Activated T-helper 1 cell treated with anti-CD3 and anti-CD28 coated beads, Interleukin-2, amount 50 U/mL, for 16 hours (primary cell): ENCODE data around the gene TTC28.
A peak's percentile ranks its signal among the peaks of the same experiment; 100 is the strongest.

Experiments used
- DNase-seq, 2 donors: peaks; one replicate each; pipeline ENCODE4 v3.0.0-alpha.2; 2020; ENCODE audit warnings: low read depth in 1 of 2, low spot score in 1 of 2

Gene TTC28

DNA sequence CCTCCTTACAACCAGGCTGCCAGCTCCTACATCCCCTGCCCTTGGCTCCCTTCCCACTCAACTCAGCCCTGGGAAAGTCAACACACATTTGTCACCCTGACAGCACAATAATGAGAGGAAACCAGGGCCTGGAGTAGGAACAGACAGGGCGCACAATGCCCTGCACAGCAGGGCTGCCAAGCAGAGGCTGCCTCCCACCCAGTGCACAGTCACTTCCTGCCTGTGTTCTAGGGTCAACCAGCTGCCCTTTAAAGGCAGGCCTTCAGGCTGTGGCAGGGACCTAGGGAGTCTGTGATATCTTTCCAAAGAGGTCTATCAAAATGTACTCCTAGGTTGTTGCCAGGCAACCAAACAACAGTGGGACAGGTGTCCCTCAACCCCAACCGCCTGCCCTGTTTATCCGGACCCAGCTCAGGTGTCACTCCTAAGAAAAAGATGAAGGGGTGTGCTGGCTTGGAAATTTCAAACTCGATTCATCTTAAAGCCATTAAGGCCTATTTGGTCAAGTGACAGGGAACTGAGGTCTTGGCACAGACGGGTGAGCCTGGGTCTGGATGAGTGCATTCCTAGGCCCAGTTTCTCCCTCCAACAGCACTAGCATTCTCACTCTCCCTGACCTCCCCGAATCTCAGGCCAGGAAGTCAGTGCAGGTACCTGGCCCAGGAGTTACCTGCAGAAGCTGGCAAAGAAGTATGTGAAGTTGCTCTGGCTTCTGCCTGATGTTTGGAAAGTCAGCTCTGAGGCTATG lies 650.3 kb downstream of the TTC28 start:
- no peak for DNase-seq

DNA sequence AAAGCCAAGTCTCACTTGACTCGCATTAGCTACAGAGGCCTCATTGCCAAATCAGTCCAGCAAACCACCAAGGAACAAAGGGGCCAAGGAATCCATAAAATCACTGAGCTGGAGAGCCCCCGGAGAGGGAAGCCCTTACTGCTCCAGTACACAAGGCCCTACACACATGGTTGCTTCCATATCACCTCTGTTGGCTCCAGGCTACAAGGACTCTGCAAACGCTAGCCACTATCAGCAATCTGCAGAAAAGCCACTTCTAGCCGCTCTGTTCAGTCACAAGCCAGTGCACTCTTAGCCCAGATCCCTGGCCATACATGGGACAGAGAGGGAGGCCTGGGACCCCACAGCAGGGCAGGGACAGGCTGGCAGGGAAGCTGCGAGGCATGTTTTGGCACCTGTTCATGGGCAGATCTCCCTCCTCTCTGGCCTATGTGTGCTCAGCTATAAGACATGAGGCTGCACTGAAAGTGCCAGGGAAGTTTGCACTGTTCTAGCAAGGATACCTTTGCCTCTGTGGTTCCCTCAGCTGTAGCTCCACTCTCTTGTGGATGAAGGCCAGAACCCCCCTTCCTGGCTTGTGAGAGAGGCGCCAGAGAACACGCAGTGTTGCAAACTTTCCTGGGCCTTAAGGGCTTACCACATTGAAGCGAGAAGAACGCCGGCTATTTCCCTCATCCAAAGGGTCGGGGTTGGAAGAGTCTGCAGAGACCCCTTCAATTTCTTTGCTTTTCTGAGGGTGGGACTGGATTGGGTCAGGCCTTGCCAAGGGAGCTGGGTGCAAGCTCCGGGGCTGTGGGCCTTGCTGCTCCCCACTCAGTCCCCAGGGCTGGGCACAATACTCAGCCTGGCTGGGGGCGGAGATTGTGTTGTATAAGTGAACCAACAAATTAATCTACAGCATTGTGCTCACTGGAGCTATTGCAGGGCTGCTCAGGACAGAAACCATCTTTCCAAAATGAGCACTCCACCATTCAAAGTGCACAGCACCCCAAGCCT lies 651.9 kb downstream of the TTC28 start:
- DNase-seq: no peak

- DNase-seq: no peak
Measured at GRCh38 chr22:28025866-28026575, 653.6 kb downstream of the TTC28 start.

DNA sequence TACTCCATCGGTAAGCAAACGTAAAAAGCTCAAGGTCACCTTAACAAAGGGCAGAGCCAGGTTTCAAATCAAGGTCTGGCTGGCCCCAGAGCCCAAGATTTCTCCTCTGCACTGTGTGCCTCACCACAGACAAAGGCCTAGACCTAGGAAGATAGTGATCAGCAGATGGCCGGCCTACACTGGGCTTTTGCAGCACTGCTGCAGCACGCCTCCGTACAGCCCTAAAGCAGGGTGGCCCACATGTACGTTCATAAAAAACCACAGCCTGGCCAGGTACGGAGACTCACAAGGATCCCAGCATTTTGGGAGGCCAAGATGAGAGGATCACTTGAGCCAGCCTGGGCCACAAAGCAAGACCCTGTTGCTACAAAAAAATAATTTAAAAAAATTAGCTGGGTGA lies 654.3 kb downstream of the TTC28 start:
- no peak for DNase-seq

DNA sequence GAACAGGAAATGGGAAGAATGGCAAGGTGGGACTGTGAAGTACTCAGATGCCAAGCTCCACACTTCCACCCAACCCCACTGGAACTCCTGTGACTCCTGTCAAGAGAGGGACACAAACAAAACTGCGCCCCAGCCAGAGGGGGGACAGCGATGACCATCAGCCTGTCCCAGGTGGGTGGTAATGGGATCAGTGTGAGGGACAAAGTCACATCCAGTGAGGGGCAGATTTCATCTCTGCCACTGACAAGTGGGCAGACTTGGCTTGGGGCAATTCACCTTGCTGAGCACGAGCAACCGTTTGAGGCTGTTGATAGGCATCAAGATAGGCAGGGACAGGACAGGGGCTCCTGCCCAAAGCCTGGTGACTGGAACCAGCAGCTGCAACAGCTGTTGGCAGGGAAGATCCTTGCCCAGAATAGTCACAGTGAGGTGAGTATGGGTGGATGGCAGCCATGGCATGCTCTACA lies 655.2 kb downstream of the TTC28 start:
- DNase-seq: no peak

- DNase-seq: no peak
Measured at GRCh38 chr22:28023774-28024173, 655.9 kb downstream of the TTC28 start.

DNA sequence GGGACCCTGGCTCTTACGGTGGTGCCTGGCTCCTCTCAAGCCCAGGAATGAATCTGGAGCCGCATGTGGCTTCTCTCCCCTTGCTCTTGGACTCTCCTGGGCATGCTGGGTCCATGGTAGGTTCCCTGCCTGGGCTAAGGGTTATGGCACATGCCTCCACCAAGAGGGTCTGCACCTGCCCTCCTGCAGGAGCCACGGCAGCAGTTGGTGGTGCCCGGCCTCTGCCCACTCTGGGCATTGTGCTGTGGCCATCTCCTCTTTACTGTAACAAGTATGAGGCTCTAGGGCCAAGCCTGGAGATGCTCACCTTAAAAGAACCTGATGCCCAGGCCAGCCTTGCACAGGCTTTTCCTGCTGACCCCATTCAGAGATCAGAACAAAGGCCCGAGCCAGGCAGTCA lies 656.6 kb downstream of the TTC28 start:
- no peak for DNase-seq

GRCh38 chr22:28021998-28022660 lies 657.5 kb downstream of the TTC28 start:
- DNase-seq: no peak

GRCh38 chr22:28021116-28021997 lies 658.3 kb downstream of the TTC28 start:
- no peak for DNase-seq

GRCh38 chr22:28019881-28020861 lies 659.5 kb downstream of the TTC28 start:
- peak; percentile 28 to 35 for DNase-seq

GRCh38 chr22:28019360-28019759 lies 660.3 kb downstream of the TTC28 start:
- no peak for DNase-seq

GRCh38 chr22:28018461-28018927 lies 661.1 kb downstream of the TTC28 start:
- no peak for DNase-seq

- DNase-seq: no peak
Measured at GRCh38 chr22:28017859-28018258, 661.8 kb downstream of the TTC28 start.

GRCh38 chr22:28017558-28017820 lies 662.2 kb downstream of the TTC28 start:
- DNase-seq: no peak

- no peak for DNase-seq
Measured at GRCh38 chr22:28016781-28017557, 662.7 kb downstream of the TTC28 start.

- no peak for DNase-seq
Measured at GRCh38 chr22:28015676-28016601, 663.7 kb downstream of the TTC28 start.

DNA sequence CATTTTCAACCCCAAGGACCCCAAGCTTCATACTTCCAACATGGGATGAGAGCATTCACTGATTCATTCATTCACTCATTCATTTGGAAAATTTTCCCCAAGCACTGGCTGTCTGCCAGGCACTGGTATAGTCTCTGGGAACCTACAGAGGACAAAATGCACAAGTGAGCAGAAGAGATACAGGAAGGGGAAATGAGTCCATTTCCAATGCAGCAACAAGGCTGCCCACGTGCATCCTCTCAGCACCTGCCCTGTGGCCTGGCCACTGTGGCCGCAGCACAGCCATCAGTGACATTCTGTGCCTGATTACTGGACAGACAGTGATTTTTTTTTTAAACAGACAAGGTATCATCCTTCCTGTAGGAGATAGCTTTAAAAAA lies 664.6 kb downstream of the TTC28 start:
- no peak for DNase-seq
